Measurements from ENCODE around the gene ABL1. TPM values are rescaled to one million over a fixed set of nuclear protein-coding genes. Genes with fewer than 3 reads are reported as not detected.
A peak's percentile ranks its signal among the peaks of the same experiment; 100 is the strongest.
"Not testable (repeated sequence)": the region's sequence is repeated elsewhere in the genome, so short reads cannot be mapped to it uniquely, and the experiment has no call there.

ABL1 gene
- total RNA-seq, 1 donor from 2014 or later, result 48.2 TPM

- DNase-seq (ENCODE audit: low spot score), result peak; percentile 91
Observed at GRCh38 chr9:130847306-130848217, 12.5 kb downstream of the ABL1 start.

GRCh38 chr9:130848514-130848913 is 13.5 kb downstream of the ABL1 start:
- not testable (repeated sequence) for DNase-seq (ENCODE audit: low spot score)

- DNase-seq (ENCODE audit: low spot score), result no peak
Observed at GRCh38 chr9:130849356-130849755, 14.3 kb downstream of the ABL1 start.

GRCh38 chr9:130852801-130853200 is 17.7 kb downstream of the ABL1 start:
- no peak for DNase-seq (ENCODE audit: low spot score)

GRCh38 chr9:130854092-130854491 is 19.0 kb downstream of the ABL1 start:
- no peak for DNase-seq (ENCODE audit: low spot score)

GRCh38 chr9:130854835-130855234 is 19.8 kb downstream of the ABL1 start:
- DNase-seq (ENCODE audit: low spot score), result no peak

GRCh38 chr9:130856474-130856873 is 21.4 kb downstream of the ABL1 start:
- DNase-seq (ENCODE audit: low spot score), result no peak

GRCh38 chr9:130857864-130858738 is 23.0 kb downstream of the ABL1 start:
- DNase-seq (ENCODE audit: low spot score), result peak; percentile 44

GRCh38 chr9:130858739-130859705 is 24.0 kb downstream of the ABL1 start:
- DNase-seq (ENCODE audit: low spot score), result no peak

GRCh38 chr9:130860458-130861316 is 25.6 kb downstream of the ABL1 start:
- DNase-seq (ENCODE audit: low spot score), result peak; percentile 75

- DNase-seq (ENCODE audit: low spot score), result no peak
Observed at GRCh38 chr9:130861372-130862180, 26.5 kb downstream of the ABL1 start.

- no peak for DNase-seq (ENCODE audit: low spot score)
Observed at GRCh38 chr9:130862217-130862616, 27.2 kb downstream of the ABL1 start.

GRCh38 chr9:130862747-130863146 is 27.7 kb downstream of the ABL1 start:
- DNase-seq (ENCODE audit: low spot score), result no peak

- no peak for DNase-seq (ENCODE audit: low spot score)
Observed at GRCh38 chr9:130864541-130864940, 29.5 kb downstream of the ABL1 start.

- DNase-seq (ENCODE audit: low spot score), result no peak
Observed at GRCh38 chr9:130865921-130866320, 30.9 kb downstream of the ABL1 start.

- DNase-seq (ENCODE audit: low spot score), result peak; percentile 84
Observed at GRCh38 chr9:130866474-130866965, 31.5 kb downstream of the ABL1 start.

- DNase-seq (ENCODE audit: low spot score), result no peak
Observed at GRCh38 chr9:130867556-130867955, 32.5 kb downstream of the ABL1 start.

- DNase-seq (ENCODE audit: low spot score), result no peak
Observed at GRCh38 chr9:130868230-130868629, 33.2 kb downstream of the ABL1 start.

GRCh38 chr9:130869250-130869649 is 34.2 kb downstream of the ABL1 start:
- peak; percentile 50 for DNase-seq (ENCODE audit: low spot score)

All from umbilical cord (tissue), 2 donors.